ENCODE measurements around the gene GSG1. TPM values are rescaled to one million over a fixed set of nuclear protein-coding genes. Genes with fewer than 3 reads are reported as not detected.

Gene GSG1
- not detected for total RNA-seq

DNA sequence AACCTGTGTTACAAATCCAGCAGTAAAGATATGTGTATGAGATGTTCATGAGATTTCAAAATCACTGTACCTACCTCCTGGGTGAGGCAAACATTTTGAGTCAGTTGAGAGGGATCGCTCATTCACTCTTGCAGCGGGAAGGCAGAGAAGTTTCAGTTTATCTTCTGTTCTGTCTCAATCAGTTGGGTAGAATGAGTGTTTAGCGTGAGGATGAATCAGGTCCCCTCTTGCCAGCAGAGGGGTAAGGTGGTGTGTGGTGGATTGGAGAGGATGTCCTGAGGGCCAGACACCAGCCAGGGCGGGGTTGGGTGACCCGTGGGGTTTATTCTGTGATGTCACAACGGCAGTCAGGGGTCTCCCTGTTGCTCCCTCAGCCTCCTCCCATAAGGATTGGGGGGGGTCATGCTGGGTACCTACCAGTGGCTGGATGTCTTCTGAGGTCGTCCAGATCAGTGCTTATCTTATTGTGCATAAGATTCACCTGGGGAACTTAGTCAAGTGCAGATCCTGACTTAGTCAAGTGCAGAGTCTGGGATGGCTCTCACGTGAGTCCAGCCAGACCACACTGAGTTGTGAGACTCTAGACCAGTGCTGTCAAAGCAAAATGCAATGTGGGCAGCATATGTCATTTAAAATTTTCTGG lies at the start of gene GSG1:
GSG1 (minus strand) TSS at position 277 of the 643 bp plus-strand sequence; CDS start at position 122, 155 bp downstream.

DNA sequence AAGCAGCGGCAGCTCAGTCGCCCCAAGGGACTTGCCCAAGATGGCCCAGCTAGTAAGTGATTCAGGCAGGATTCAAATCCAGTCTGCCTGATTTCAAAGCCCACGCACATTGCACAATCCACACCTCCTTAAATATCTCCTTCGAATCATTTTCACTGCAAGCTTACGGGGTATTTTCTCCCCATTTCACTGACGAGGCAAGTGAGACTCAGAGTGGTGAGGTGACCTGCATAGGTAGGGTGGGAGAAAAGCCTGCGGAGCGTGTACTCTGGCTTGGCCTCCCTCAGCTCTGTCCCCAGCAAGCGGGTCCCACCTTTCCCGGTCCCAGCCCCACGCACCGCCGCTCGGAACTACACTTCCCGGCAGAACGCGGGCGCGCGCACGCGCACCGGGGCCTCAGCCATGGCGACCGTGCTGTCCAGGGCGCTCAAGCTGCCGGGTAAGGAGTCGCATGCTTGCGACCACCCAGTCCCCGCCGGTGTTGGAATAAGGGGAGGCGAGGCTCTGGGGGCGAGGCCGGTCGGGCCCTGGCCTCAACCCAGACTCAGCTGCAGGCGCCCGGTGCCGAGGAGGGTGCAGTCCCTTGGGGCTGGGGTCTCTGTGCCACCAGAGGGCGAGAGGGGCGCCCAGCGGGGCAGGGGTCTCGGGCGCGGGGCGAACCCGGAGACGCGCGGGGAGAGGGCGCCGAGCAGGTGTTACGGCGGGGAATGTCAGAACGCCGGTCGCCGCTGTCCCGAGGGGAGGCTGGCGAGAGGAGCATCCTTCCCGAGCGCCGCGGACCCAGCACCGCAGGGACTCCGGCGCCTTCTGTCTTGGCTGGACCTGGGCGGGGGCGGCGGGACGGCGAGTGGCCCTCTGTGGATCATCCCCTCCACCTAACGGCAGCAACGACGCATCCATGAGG lies 59.2 kb downstream of the GSG1 start, which contains the start of gene FAM234B:
FAM234B (plus strand) TSS at position 380 of the 904 bp plus-strand sequence; CDS start at position 403, 23 bp downstream.

Other genes starting within 250 kb of the GSG1 start
- 10 to 100 TPM; 28.9 to 39.6 TPM for gene GPRC5A, start 212.1 kb downstream of the GSG1 start, total RNA-seq
- gene GPRC5D, start 151.5 kb downstream of the GSG1 start, total RNA-seq = not detected
- 10 to 100 TPM; 11.4 to 36.6 TPM for gene HEBP1, start 103.4 kb downstream of the GSG1 start, total RNA-seq
- gene FAM234B, start 59.3 kb downstream of the GSG1 start, total RNA-seq = 10 to 100 TPM; 12.4 to 17.0 TPM
- 100 to 1,000 TPM in 1 of 2 donors, 10 to 100 TPM in 1; 88.9 to 140 TPM for gene EMP1, start 93.1 kb upstream of the GSG1 start, total RNA-seq

Measured in melanocyte of skin (primary cell).